Activated CD8-positive, alpha-beta memory T cell treated with anti-CD3 and anti-CD28 coated beads for 24 hours (primary cell): ENCODE measurements around the gene ACTR8.

Experiments
- DNase-seq: peaks from one replicate; pipeline ENCODE4 v3.0.0-alpha.2; 2020

ACTR8 gene

GRCh38 chr3:53833053-53833645 is 48.8 kb downstream of the ACTR8 start:
- DNase-seq = no peak

GRCh38 chr3:53830944-53831343 is 51.0 kb downstream of the ACTR8 start:
- no peak for DNase-seq

- no peak for DNase-seq
Observed at GRCh38 chr3:53829605-53830004, 52.3 kb downstream of the ACTR8 start.

GRCh38 chr3:53828581-53828980 is 53.4 kb downstream of the ACTR8 start:
- DNase-seq = no peak

DNA sequence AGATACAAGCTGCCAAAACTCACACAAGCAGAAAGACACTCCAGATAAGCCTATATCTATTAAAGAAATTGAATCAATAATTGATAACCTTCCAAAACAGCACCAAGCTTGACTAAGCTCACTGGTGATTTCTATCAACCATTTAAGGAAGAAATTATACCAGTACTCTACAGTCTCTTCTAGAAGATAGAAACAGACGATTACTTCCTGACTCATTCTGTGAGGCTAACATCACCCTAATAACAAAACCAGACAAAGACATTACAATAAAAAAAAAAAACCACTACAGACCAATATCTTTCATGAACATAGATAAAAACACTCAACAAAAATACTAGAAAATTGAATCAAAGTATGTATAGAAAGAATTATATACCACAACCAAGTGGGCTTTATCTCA is 55.9 kb downstream of the ACTR8 start:
- no peak for DNase-seq

DNA sequence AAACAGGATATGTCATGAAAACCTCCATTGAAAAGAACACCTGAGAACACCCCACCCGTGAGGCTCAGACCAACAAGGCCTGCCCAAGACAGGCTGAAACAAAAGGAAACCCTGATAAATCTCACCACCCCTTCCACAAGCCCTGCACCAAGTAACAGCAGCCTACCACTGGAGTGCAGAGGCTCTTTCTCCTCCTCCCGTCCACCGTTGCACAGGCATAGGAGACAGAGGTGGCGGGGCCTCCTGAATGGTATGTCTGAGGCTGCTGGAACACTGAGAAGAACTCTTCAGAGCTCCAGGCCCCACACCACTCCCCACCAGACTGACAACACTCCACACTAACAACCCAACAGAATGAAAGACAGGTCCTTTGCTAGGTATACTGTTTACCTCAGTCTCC is 57.2 kb downstream of the ACTR8 start:
- DNase-seq = no peak

- no peak for DNase-seq
Observed at GRCh38 chr3:53823956-53824657, 57.8 kb downstream of the ACTR8 start.

- no peak for DNase-seq
Observed at GRCh38 chr3:53823026-53823955, 58.7 kb downstream of the ACTR8 start.

DNA sequence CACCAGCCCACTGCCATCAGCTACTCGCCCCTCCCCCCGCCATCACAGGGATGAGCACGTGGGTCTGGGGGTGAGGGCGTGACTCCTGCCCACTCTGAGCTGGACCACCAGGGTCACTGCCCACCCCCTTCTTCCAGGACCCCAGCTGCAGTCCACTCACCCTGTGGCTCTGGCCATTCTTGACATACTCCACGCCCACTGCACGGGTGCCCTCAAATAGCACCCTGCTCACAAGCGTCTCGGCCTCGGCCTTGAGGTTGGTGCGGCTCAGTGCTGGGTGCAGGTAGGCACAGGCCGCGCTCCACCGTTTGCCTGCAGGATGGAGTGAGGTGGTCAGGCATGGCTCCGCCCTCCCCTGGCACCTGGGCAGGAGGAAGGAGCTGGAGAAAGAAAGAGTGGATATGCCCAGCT is 59.6 kb downstream of the ACTR8 start:
- no peak for DNase-seq

DNA sequence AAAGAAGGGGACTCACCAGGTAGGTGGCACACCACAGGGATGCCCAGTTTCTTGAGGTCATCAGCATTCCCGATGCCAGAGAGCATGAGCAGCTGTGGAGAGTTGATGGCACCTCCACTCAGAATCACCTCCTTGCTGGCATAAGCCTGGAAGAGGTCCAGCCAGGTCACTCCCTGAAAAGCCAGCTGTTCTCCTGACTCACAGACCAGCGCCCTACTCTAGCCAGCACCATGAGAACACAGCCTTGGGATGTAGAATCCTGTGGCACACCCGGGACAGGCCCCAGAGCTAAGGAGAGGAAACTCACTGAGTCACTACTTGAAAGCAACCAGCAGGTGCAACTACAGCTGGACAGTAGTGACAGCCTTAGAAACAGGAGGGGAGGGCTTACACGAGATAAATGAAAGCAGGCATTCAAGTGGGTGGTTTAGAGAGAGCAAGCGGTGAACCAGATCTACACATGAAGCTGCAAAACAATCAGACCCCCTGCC is 60.3 kb downstream of the ACTR8 start:
- DNase-seq = no peak

GRCh38 chr3:53820756-53821580 is 61.0 kb downstream of the ACTR8 start:
- no peak for DNase-seq

- no peak for DNase-seq
Observed at GRCh38 chr3:53820084-53820483, 61.9 kb downstream of the ACTR8 start.

DNA sequence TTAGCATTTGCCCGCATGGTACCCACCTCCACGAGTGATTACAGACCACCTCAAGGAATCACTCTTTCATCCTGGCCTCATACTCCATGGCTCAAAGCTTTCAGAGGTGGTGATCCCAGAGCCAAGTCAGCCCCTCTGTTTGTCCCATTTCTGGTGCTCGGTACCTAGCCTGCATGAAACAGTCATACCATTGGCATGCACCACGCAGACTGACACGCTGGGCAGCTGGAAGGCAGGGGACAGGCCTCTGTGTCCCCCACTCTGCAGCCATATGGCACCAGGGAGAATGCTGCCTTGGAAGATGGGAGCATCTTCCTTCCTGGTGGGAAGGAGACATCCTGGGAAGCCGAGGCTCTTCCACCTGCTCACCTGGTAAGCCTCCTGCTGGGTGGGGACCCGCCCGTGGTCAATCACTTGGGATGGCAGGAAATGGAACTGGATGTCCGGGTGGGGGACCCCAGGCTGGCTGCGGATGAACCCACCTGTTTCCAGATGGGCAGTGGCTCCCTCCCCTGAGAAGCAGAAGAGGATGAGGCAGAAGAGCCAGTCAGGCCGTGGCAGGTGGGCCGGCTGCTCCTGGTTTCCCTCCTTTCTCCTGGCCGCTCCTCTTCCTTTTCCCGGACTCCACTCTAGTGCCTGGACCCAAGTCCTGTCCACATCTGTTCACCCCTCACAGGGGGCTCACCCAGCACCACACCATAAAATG is 62.6 kb downstream of the ACTR8 start:
- no peak for DNase-seq

GRCh38 chr3:53818221-53819162 is 63.5 kb downstream of the ACTR8 start:
- DNase-seq = peak; percentile 51

DNA sequence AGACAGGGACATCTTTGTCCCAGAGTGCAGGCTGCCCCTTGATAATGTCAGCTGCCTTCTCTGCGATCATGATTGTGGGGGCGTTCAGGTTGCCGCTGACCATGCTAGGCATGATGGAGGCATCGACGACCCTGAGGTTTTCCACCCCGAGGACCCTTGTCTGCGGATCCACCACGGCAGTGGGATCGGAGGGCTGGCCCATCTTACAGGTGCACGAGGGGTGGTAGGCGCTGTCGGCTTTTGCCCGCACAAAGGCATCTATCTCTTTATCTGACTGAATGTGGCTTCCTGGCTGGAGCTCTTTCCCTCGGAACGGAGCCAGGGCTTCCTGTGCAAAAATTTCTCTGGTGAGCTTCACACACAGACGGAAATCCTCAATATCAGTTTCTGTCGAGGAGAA is 64.1 kb downstream of the ACTR8 start:
- no peak for DNase-seq

DNA sequence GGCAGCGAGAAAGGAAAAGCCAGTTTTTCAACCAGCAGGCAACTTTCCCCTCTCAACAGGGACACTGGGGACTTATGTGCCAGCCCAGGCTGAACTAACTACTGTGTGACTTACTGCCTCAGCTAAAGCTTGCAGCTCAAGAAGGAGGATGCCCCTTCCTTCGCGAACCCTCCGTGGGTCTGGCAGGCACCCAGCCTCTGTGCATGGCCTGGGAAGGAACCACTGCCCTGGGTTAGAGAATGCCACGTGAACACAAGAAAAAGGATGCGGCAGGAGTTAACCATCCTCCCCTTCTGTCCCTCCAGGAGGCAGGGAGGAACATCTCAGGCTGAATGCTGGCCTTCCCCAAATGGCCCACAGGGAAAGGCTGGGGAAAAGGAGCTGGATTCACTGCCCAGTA is 64.7 kb downstream of the ACTR8 start:
- DNase-seq = no peak
